SK-MEL-5 (cell line): ENCODE measurements around the gene TUFT1. TPM values are rescaled to one million over a fixed set of nuclear protein-coding genes. Genes with fewer than 3 reads are reported as not detected.

Source experiments
- DNase-seq: peaks from one replicate; pipeline ENCODE4 v3.0.0-alpha.2; 2016; ENCODE audit warnings: low read depth, low spot score
- in situ Hi-C: cut with HindIII; loops from 2 replicates; pipeline ENCODE4 v1.10.0; 2016; ENCODE audit warnings: low sequenced_read_pairs, high pct_unique_total_duplicates, low pct_unique_long_range_greater_than_20kb
- total RNA-seq: library from RNA; depleted of rRNA; stranded (reverse); fragments of >200 nt; shearing (Covaris generic); gene quantifications from 2 replicates; pipeline ENCODE4 v1.2.3, GENCODE V29; 2014

Gene TUFT1
- total RNA-seq, 1 experiment from 2014 or later = 4.2 TPM

- in situ Hi-C loops = no loop called here
- no peak for DNase-seq
These were observed 10.3 kb upstream of the TUFT1 start for GRCh38 chr1:151529781-151530180.

- DNase-seq = no peak
- in situ Hi-C loops = no loop called here
These were observed 9.6 kb upstream of the TUFT1 start for GRCh38 chr1:151530461-151530860.

GRCh38 chr1:151533870-151534269 lies 6.2 kb upstream of the TUFT1 start:
- no peak for DNase-seq
- in situ Hi-C loops = no loop called here

GRCh38 chr1:151534662-151535278 lies 5.3 kb upstream of the TUFT1 start:
- peak; percentile 82 for DNase-seq
- in situ Hi-C loops = no loop called here

- DNase-seq = no peak
- in situ Hi-C loops = no loop called here
These were observed 4.5 kb upstream of the TUFT1 start for GRCh38 chr1:151535326-151536271.

GRCh38 chr1:151536499-151536898 lies 3.6 kb upstream of the TUFT1 start:
- in situ Hi-C loops = no loop called here
- no peak for DNase-seq

GRCh38 chr1:151537112-151537511 lies 3.0 kb upstream of the TUFT1 start:
- in situ Hi-C loops = no loop called here
- DNase-seq = no peak

- in situ Hi-C loops = no loop called here
- DNase-seq = peak; percentile 22
These were observed 638 bp upstream of the TUFT1 start for GRCh38 chr1:151539321-151540020.

GRCh38 chr1:151540982-151541377 lies 871 bp downstream of the TUFT1 start:
- in situ Hi-C loops = no loop called here
- no peak for DNase-seq

- in situ Hi-C loops = no loop called here
- no peak for DNase-seq
These were observed 1.6 kb downstream of the TUFT1 start for GRCh38 chr1:151541752-151542151.

- no peak for DNase-seq
- in situ Hi-C loops = no loop called here
These were observed 2.6 kb downstream of the TUFT1 start for GRCh38 chr1:151542710-151543129.

GRCh38 chr1:151545542-151545941 lies 5.4 kb downstream of the TUFT1 start:
- in situ Hi-C loops = no loop called here
- DNase-seq = no peak

GRCh38 chr1:151546011-151546925 lies 6.2 kb downstream of the TUFT1 start:
- in situ Hi-C loops = no loop called here
- DNase-seq = no peak

- in situ Hi-C loops = no loop called here
- DNase-seq = peak; percentile 47
These were observed 7.2 kb downstream of the TUFT1 start for GRCh38 chr1:151547119-151547899.

- DNase-seq = no peak
- in situ Hi-C loops = no loop called here
These were observed 7.8 kb downstream of the TUFT1 start for GRCh38 chr1:151547900-151548230.

- no peak for DNase-seq
- in situ Hi-C loops = no loop called here
These were observed 9.1 kb downstream of the TUFT1 start for GRCh38 chr1:151549199-151549598.

GRCh38 chr1:151553659-151554058 lies 13.6 kb downstream of the TUFT1 start:
- DNase-seq = no peak
- in situ Hi-C loops = no loop called here
